H1 (cell line): ENCODE measurements around the gene ATR. TPM values are rescaled to one million over a fixed set of nuclear protein-coding genes. Genes with fewer than 3 reads are reported as not detected.
A peak's percentile ranks its signal among the peaks of the same experiment; 100 is the strongest.

Source experiments
- CTCF ChIA-PET: fragments of 300-600 bp; sonication (Branson Sonifier 250); formaldehyde crosslinking; loops from one replicate; lab custom pipeline; 2021; ENCODE audit not compliant: partially characterized antibody; lab: Charles Lee
- POLR2A ChIA-PET: fragments of 300-600 bp; sonication (Branson Sonifier 250); formaldehyde crosslinking; loops from one replicate; lab custom pipeline; 2021; ENCODE audit warnings: inconsistent platforms; ENCODE audit not compliant: partially characterized antibody; lab: Charles Lee
- DNase-seq, 2 experiments: peaks; one replicate each; pipeline versions ENCODE4 v3.0.0 to v3.0.0-alpha.2; 2010 to 2022; ENCODE audit warnings: low spot score in 2 of 2, low read depth in 1 of 2, mixed read lengths in 1 of 2
- FAIRE-seq: peaks from 2 replicates; lab custom pipeline; 2011; peaks lifted over from hg19 to GRCh38; lab: Jason Lieb, UNC
- H2AFZ ChIP-seq: 2 replicates; pipeline ENCODE4 v1.8.1; 2012; ENCODE audit warnings: low read length, inconsistent platforms
- H2AK5ac ChIP-seq: 2 replicates; pipeline ENCODE4 v1.6.1; 2013; ENCODE audit warnings: low read depth, low read length
- H2BK120ac ChIP-seq: replicated peaks from 2 replicates; pipeline ENCODE3; 2013; ENCODE audit warnings: low read depth, low read length, inconsistent platforms
- H2BK12ac ChIP-seq: 2 replicates; pipeline ENCODE4 v1.6.1; 2013; ENCODE audit warnings: low read depth, low read length
- H2BK15ac ChIP-seq: 2 replicates; pipeline ENCODE4 v1.6.1; 2013; ENCODE audit warnings: low read length
- H2BK20ac ChIP-seq: 2 replicates; pipeline ENCODE4 v1.6.1; 2013; ENCODE audit warnings: low read length
- H2BK5ac ChIP-seq: 2 replicates; pipeline ENCODE4 v1.6.1; 2013; ENCODE audit warnings: low read depth, low read length
- H3K14ac ChIP-seq: 2 replicates; pipeline ENCODE4 v1.6.1; 2013; ENCODE audit warnings: inconsistent platforms; ENCODE audit not compliant: insufficient read length
- H3K18ac ChIP-seq: 2 replicates; pipeline ENCODE4 v1.6.1; 2013; ENCODE audit warnings: low read length; ENCODE audit errors: extremely low read depth
- H3K23ac ChIP-seq: 2 replicates; pipeline ENCODE4 v1.6.1; 2013; ENCODE audit warnings: inconsistent platforms; ENCODE audit not compliant: insufficient read length
- H3K23me2 ChIP-seq: 2 replicates; pipeline ENCODE4 v1.6.1; 2013; ENCODE audit warnings: low read depth, low read length
- H3K27ac ChIP-seq: 2 replicates; pipeline ENCODE4 v1.6.1; 2011; ENCODE audit warnings: low read depth, low read length, inconsistent platforms
- H3K27me3 ChIP-seq, 4 experiments: replicated peaks in 1 of 4; 1 replicate in 1 of 4; 2 replicates in 3 of 4; pipeline versions ENCODE4 v1.6.1 to v1.8.1; 2011 to 2013; ENCODE audit warnings: low read length in 3 of 4, mild to moderate bottlenecking in 3 of 4, inconsistent platforms in 2 of 4, mixed read lengths in 2 of 4, moderate library complexity in 1 of 4; ENCODE audit not compliant: control insufficient read depth in 3 of 4, insufficient read depth in 3 of 4; ENCODE audit errors: extremely low read depth in 1 of 4
- H3K36me3 ChIP-seq, 4 experiments: 2 replicates each; pipeline versions ENCODE4 v1.6.1 to v1.8.1; 2011 to 2013; ENCODE audit warnings: mild to moderate bottlenecking in 4 of 4, low read length in 3 of 4, moderate library complexity in 2 of 4, control low read depth in 1 of 4, inconsistent platforms in 1 of 4; ENCODE audit not compliant: insufficient read depth in 4 of 4, control insufficient read depth in 2 of 4
- H3K4ac ChIP-seq: replicated peaks from 2 replicates; pipeline ENCODE3; 2013; ENCODE audit warnings: low read length, low read depth, mixed read lengths, inconsistent platforms; ENCODE audit not compliant: insufficient read length
- H3K4me1 ChIP-seq, 4 experiments: replicated peaks in 1 of 4; 1 replicate in 1 of 4; 2 replicates in 3 of 4; pipeline versions ENCODE4 v1.6.1 to v1.8.1; 2011 to 2013; ENCODE audit warnings: low read length in 3 of 4, inconsistent platforms in 2 of 4, mixed read lengths in 1 of 4; ENCODE audit not compliant: insufficient read depth in 4 of 4, control insufficient read depth in 3 of 4
- H3K4me2 ChIP-seq, 2 experiments: 2 replicates each; pipeline versions ENCODE4 v1.6.1 to v1.8.1; 2011 to 2013; ENCODE audit warnings: low read depth in 2 of 2, low read length in 2 of 2, control low read depth in 1 of 2, inconsistent platforms in 1 of 2, mild to moderate bottlenecking in 1 of 2; ENCODE audit not compliant: insufficient read depth in 1 of 2
- H3K4me3 ChIP-seq, 4 experiments: fragments of 200-600, 300-600 bp in 1 of 4; sonication (generic), shearing (Covaris generic), sonication (Bioruptor Twin) in 1 of 4; 2 replicates each; pipeline versions ENCODE4 v1.5.1 to v1.8.1; 2011 to 2016; ENCODE audit warnings: low read length in 4 of 4, low read depth in 3 of 4, control low read depth in 2 of 4, inconsistent platforms in 2 of 4, mild to moderate bottlenecking in 2 of 4, mixed read lengths in 1 of 4, moderate library complexity in 1 of 4; ENCODE audit not compliant: insufficient read depth in 2 of 4; ENCODE audit errors: extremely low read depth in 1 of 4
- H3K56ac ChIP-seq: replicated peaks from 2 replicates; pipeline ENCODE3; 2013; ENCODE audit warnings: low read depth, mild to moderate bottlenecking, mixed read lengths, low read length, inconsistent platforms; ENCODE audit not compliant: insufficient read length
- H3K79me1 ChIP-seq: 2 replicates; pipeline ENCODE4 v1.6.1; 2013; ENCODE audit warnings: low read depth, low read length, control low read depth
- H3K79me2 ChIP-seq, 2 experiments: 2 replicates each; pipeline versions ENCODE4 v1.6.1 to v1.8.1; 2012 to 2013; ENCODE audit warnings: low read length in 2 of 2, mild to moderate bottlenecking in 2 of 2, inconsistent platforms in 1 of 2; ENCODE audit not compliant: insufficient read depth in 2 of 2, control insufficient read depth in 1 of 2
- H3K9ac ChIP-seq, 4 experiments: replicated peaks in 1 of 4; 1 replicate in 1 of 4; 2 replicates in 3 of 4; pipeline versions ENCODE4 v1.6.1 to v1.8.1; 2011 to 2013; ENCODE audit warnings: low read depth in 3 of 4, low read length in 3 of 4, control low read depth in 2 of 4, mild to moderate bottlenecking in 2 of 4, moderate library complexity in 2 of 4, inconsistent platforms in 1 of 4; ENCODE audit errors: extremely low read depth in 1 of 4
- H3K9me3 ChIP-seq, 2 experiments: 2 replicates each; pipeline versions ENCODE4 v1.6.1 to v1.8.1; 2012 to 2013; ENCODE audit warnings: mild to moderate bottlenecking in 2 of 2, moderate library complexity in 2 of 2, control low read depth in 1 of 2, inconsistent platforms in 1 of 2, low read depth in 1 of 2, low read length in 1 of 2, mixed read lengths in 1 of 2; ENCODE audit not compliant: insufficient read depth in 2 of 2
- H4K20me1 ChIP-seq, 2 experiments: replicated peaks in 1 of 2; 2 replicates each; pipeline versions ENCODE3 to v1.8.1; 2011 to 2013; ENCODE audit warnings: inconsistent platforms in 2 of 2, low read length in 2 of 2, mild to moderate bottlenecking in 1 of 2; ENCODE audit not compliant: insufficient read depth in 2 of 2, control insufficient read depth in 1 of 2
- H4K5ac ChIP-seq: 2 replicates; pipeline ENCODE4 v1.6.1; 2013; ENCODE audit warnings: low read length, low read depth, mixed read lengths, inconsistent platforms; ENCODE audit not compliant: insufficient read length
- H4K8ac ChIP-seq: 2 replicates; pipeline ENCODE4 v1.8.0; 2013; ENCODE audit warnings: mild to moderate bottlenecking, moderate library complexity, low read length, inconsistent platforms; ENCODE audit not compliant: insufficient read depth; ENCODE audit errors: extremely low read depth
- H4K91ac ChIP-seq: replicated peaks from 2 replicates; pipeline ENCODE3; 2013; ENCODE audit warnings: low read length, mixed read lengths, inconsistent platforms; ENCODE audit not compliant: insufficient read length
- BRCA1 ChIP-seq: IDR thresholded peaks from 2 replicates; pipeline ENCODE4 v1.6.1; 2012; ENCODE audit warnings: low read depth, low read length, improper control_type of control experiment
- CBX8 ChIP-seq: fragments of 300-800, 300-1000 bp; sonication (generic); IDR thresholded peaks from 2 replicates; pipeline ENCODE4 v1.7.1; 2016; ENCODE audit warnings: low read depth, low read length, borderline replicate concordance
- EGR1 ChIP-seq: IDR thresholded peaks from 2 replicates; pipeline ENCODE4 v1.6.1; 2011; ENCODE audit warnings: low read depth, low read length, borderline replicate concordance
- FOSL1 ChIP-seq: IDR thresholded peaks from 2 replicates; pipeline ENCODE4 v1.6.1; 2011; ENCODE audit warnings: mild to moderate bottlenecking, low read depth, low read length, moderate library complexity; ENCODE audit not compliant: insufficient read depth
- GABPA ChIP-seq: IDR thresholded peaks from 2 replicates; pipeline ENCODE4 v1.6.1; 2011; ENCODE audit warnings: mild to moderate bottlenecking, low read length, moderate library complexity, borderline replicate concordance; ENCODE audit not compliant: insufficient read depth
- HDAC6 ChIP-seq: IDR thresholded peaks from one replicate; pipeline ENCODE4 v1.7.1; 2012; ENCODE audit warnings: low read depth, mild to moderate bottlenecking, inconsistent platforms, low read length, moderate library complexity
- JUND ChIP-seq: IDR thresholded peaks from 2 replicates; pipeline ENCODE4 v1.6.1; 2011; ENCODE audit warnings: mild to moderate bottlenecking, improper control_type of control experiment, low read length
- KDM5A ChIP-seq: fragments of 200-600 bp; IDR thresholded peaks from 2 replicates; pipeline ENCODE4 v1.7.1; 2012; ENCODE audit warnings: mild to moderate bottlenecking, low read length, inconsistent platforms, mixed read lengths
- POU5F1 ChIP-seq: IDR thresholded peaks from 2 replicates; pipeline ENCODE4 v1.6.1; 2011; ENCODE audit warnings: low read depth, mild to moderate bottlenecking, low read length, moderate library complexity
- RXRA ChIP-seq: IDR thresholded peaks from 2 replicates; pipeline ENCODE4 v1.6.1; 2011; ENCODE audit warnings: low read depth, mild to moderate bottlenecking, low read length, moderate library complexity; ENCODE audit not compliant: insufficient read depth
- SAP30 ChIP-seq: fragments of 300-600 bp; sonication (generic); IDR thresholded peaks from 2 replicates; pipeline ENCODE4 v1.7.1; 2012; ENCODE audit warnings: low read length, moderate library complexity, mild to moderate bottlenecking, inconsistent platforms; ENCODE audit not compliant: insufficient read depth, insufficient replicate concordance
- TEAD4 ChIP-seq: IDR thresholded peaks from 2 replicates; pipeline ENCODE4 v1.6.1; 2012; ENCODE audit warnings: low read depth, low read length, inconsistent platforms, mixed read lengths
- WGBS, 2 experiments: shearing (Covaris generic) in 1 of 2; methylation state at CpG; one replicate each; pipeline versions ENCODE4 v1.1.6 to v1.1.7; 2013 to 2015; ENCODE audit warnings: low lambda C conversion rate in 2 of 2, mixed read lengths in 2 of 2, inconsistent platforms in 1 of 2, low coverage in 1 of 2, missing lambda C conversion rate in 1 of 2; ENCODE audit not compliant: insufficient replicate concordance in 2 of 2, insufficient coverage in 1 of 2, insufficient read length in 1 of 2; ENCODE audit errors: extremely low coverage in 1 of 2, missing lambda C conversion rate in 1 of 2; 5-methylcytosine and 5-hydroxymethylcytosine counted together
- polyA plus RNA-seq, 7 experiments: library from polyadenylated mRNA; depleted of rRNA in 3 of 7; stranded (reverse) in 5 of 7; unstranded in 2 of 7; fragments of >200 nt in 5 of 7; fragments of 200-250 nt in 2 of 7; gene quantifications; 1 replicate in 5 of 7; 2 replicates in 1 of 7; 4 replicates in 1 of 7; pipeline versions ENCODE4 v1.2.1 to v1.2.3, GENCODE V29; 2011 to 2013; ENCODE audit warnings: missing spikeins in 2 of 7, mixed read lengths in 2 of 7
- total RNA-seq: library from RNA; stranded (reverse); fragmentation: NEBNext Ultra II Directional; extraction: Animal tissue kit (Norgen Biotek cat#: 25700); gene quantifications from 2 replicates; pipeline ENCODE4 v1.2.1, GENCODE V29; 2021
- TF ChIP-seq, protein P1 (sequence below): IDR thresholded peaks from 2 replicates; pipeline ENCODE4 v1.6.1; 2012; ENCODE audit warnings: inconsistent platforms
- TF ChIP-seq, protein P2 (sequence below): IDR thresholded peaks from 2 replicates; pipeline ENCODE4 v1.6.1; 2012; ENCODE audit warnings: inconsistent platforms

ATR gene
- total and polyA plus RNA-seq, 2 of the 8 experiments (the other 6 are each of a cell fraction or from before 2014, with no cell fraction given) = 8.4 to 23.2 TPM

DNA sequence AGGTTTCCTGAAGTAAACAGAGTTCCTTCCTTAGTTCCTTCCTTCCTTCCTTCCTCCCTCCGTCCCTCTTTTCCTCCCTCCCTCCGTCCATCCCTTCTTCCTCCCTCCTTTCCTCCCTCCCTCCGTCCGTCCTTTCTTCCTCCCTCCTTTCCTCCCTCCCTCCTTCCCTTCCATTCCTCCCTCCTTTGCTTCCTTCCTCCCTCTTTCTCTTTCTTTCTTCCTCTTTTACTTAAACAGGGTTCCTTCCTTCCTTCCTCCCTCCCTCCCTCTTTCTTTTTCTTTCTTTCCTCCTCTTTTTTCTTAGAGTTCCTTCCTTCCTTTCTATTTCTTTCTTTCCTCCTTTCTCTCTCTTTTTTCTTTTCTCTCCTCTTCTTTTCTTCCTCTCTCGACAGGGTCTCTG lies 35.2 kb downstream of the ATR start:
- H4K91ac ChIP-seq = no peak overlapping the region
- no peaks in the 10 kb centered on the region for H3K27me3 ChIP-seq
- H3K4me1 ChIP-seq = no peaks in the 10 kb centered on the region
- no peak overlapping the region for H2BK5ac ChIP-seq
- no peaks in the 10 kb centered on the region for H3K23me2 ChIP-seq
- H3K56ac ChIP-seq = no peak overlapping the region
- 0 out of 7 replicates have a peak overlapping the region, but pooled peaks of 1 of the 4 experiments have one; percentile 11 for H3K9ac ChIP-seq
- 84 to 95% methylated on average over 4 to 5 of the region's 5 CpGs for whole genome bisulfite sequencing, 2 experiments
- H3K4me2 ChIP-seq = no peak overlapping the region
- H2BK12ac ChIP-seq = no peak overlapping the region
- no peaks in the 10 kb centered on the region for H4K20me1 ChIP-seq
- H3K79me1 ChIP-seq = no peaks in the 10 kb centered on the region
- no peaks in the 10 kb centered on the region for H3K79me2 ChIP-seq
- H3K27ac ChIP-seq = no peak overlapping the region
- ChIA-PET CTCF (no interaction called here), POLR2A (interaction anchor here (1.3 kb wide), 1 partner anchor 21 kb away, joined by 3 read pairs; no protein-coding TSS in a partner anchor)
- H2BK120ac ChIP-seq = no peak overlapping the region
- FAIRE-seq (no peak), DNase-seq (no peak)
- H2AFZ ChIP-seq = no peak overlapping the region
- no peak overlapping the region for H3K14ac ChIP-seq
- H3K36me3 ChIP-seq = peaks cover 0 to 5% (median 2%) of the 10 kb centered on the region in 4 experiments; a peak in 2 of 8 replicates
- no peak overlapping the region for H3K18ac ChIP-seq
- no peak overlapping the region for H4K8ac ChIP-seq
- H2AK5ac ChIP-seq = no peak overlapping the region
- H3K23ac ChIP-seq = no peak overlapping the region
- no peak overlapping the region for H3K4ac ChIP-seq
- no peak overlapping the region for H2BK20ac ChIP-seq
- no peak overlapping the region for H2BK15ac ChIP-seq
- H3K4me3 ChIP-seq = no peak overlapping the region
- H3K9me3 ChIP-seq = no peaks in the 10 kb centered on the region
- no peak overlapping the region for H4K5ac ChIP-seq
- no peak for TF ChIP-seq KDM5A
- no peak for TF ChIP-seq POU5F1
- no peak for TF ChIP-seq FOSL1
- TF ChIP-seq EGR1 = no peak
- no peak for TF ChIP-seq BRCA1
- no peak for TF ChIP-seq GABPA
- TF ChIP-seq, protein P1, sequence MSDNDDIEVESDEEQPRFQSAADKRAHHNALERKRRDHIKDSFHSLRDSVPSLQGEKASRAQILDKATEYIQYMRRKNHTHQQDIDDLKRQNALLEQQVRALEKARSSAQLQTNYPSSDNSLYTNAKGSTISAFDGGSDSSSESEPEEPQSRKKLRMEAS = no peak
- no peak for TF ChIP-seq CBX8
- TF ChIP-seq RXRA = no peak
- no peak for TF ChIP-seq SAP30
- TF ChIP-seq, protein P2, sequence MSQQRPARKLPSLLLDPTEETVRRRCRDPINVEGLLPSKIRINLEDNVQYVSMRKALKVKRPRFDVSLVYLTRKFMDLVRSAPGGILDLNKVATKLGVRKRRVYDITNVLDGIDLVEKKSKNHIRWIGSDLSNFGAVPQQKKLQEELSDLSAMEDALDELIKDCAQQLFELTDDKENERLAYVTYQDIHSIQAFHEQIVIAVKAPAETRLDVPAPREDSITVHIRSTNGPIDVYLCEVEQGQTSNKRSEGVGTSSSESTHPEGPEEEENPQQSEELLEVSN = no peak
- no peak for TF ChIP-seq TEAD4
- no peak for TF ChIP-seq HDAC6
- TF ChIP-seq JUND = no peak
